ENCODE measurements around the gene VAMP4.

VAMP4 gene, protein sequence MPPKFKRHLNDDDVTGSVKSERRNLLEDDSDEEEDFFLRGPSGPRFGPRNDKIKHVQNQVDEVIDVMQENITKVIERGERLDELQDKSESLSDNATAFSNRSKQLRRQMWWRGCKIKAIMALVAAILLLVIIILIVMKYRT

DNA sequence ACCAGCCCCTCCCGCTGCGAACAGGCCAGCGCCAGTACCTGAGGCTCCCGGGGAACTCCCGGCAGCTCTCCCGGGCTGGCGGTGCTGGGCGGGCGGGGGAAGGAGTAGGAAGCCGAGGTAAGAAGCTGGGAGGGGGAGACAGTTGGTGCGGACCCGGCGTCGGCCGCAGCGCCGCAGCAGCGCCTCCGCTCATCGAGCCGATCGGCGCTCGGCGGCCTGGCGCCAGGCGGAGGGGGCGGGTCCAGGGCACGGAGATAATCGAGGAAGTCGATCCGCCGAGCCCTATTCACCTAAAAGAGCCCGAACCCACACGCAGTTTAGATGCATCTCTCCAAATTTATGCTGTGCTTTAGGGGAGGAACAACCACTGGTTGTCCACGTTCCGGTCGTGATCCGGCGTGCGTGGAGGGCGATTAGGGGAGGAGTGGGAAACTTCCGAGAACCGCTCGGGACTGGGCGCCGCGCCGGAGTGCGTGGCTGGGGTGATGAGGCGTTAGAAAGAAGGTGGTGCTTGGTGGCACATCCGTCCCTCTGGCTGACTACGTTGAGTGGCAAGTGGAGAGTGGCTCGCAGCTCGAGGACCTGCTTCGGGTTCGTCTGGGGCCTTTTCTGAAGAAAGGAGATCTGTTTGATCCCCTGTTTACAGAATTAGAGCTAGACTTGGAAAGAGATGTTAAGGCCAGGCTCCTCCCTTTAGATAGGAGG, at the start of gene VAMP4:
TSS of gene VAMP4 (minus strand) at position 194 of the 705 bp plus-strand sequence. CDS start 3,651 bp downstream, outside the sequence.
- peak; percentile 95 for DNase-seq

DNA sequence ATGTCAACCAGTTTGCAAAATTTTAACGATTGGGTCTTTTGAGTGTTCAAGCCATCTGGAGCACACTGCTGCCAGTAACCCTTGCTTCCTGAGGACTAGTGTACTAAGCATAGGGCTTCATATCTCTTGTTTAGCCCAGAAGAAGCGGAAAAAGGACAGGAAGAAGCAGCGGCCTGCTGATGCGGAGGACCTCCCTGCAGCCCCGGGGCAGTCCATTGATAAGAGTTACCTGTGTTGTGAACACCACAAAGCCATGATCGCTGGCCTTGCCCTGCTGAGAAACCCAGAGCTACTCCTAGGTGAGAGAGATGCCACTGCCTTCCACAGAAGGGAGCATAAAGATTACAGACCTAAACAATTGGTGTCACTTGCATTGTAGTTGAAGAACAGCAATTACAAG, 48.5 kb upstream of the VAMP4 start:
- DNase-seq = no peak

DNA sequence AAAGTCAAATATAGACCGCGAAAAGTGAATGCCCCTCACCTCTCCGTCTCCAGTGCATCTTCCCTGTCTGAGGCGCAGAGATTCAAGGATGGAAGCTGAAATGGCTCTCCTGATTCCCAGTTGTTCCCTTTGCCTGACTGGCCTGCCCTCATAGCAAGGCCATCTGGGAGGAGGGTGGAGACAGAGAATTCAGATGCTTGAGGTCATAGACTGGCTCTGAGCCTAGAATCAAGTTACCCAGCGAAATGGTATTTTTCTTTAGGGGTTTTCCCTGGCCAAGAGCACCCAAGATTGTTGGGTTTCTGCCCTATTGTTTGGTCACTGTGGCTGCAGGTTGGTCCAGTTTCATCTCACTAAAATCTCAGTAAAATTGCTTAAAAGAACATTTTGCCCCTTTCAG, 46.8 kb upstream of the VAMP4 start:
- no peak for DNase-seq

DNA sequence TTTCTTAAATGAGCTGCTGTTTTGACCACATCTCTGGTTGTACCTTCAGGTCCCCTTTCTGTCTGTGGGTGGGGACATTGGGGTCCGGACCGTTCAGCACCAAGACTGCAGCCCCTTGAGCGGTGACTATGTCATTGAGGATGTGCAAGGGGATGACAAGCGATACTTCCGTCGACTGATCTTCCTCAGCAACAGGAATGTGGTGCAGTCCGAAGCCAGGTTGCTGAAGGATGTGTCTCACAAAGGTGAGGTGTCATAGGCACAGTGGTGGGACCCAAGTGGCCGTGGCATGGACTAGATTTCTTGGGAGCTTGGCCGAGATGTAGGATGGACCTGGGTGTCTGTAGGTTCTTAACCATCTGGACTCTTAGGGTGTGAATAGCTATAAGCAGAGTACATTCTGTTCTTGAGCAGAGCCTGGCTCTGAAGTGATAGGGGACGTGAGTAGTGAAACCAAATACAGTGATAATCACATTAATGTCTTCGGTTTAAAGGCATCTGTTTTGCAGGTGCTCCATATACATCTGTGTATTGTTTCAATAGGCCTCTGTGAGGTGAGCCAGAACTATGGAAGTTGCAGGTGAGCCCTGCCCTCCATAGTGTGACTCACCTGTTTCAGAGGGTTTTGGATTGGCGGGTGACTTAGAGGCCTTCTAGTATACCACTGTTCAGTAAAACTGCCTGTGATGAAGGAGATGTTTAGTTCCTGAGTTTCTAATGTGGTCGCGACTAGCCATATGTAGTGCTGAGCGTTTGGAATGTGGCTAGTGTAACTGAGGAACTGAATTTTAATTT, 46.0 kb upstream of the VAMP4 start:
- DNase-seq = no peak

DNA sequence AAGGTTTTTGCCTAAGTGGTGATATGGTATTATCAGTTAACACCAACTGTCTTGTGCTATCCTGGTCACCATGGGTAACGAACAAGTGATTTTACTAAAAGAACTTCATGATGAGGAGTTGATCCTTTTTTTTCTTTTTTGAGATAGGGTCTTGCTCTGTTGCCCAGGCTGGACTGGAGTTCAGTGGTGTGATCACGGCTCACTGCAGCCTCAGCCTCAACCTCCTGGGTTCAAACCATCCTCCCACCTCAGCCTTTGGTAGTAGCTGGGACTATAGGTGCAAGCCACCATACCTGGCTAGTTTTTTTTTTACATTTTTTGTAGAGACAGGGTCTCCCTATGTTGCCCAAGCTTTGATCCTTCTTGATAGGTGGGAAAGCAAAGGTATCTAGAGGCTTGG, 44.7 kb upstream of the VAMP4 start:
- DNase-seq = no peak

DNA sequence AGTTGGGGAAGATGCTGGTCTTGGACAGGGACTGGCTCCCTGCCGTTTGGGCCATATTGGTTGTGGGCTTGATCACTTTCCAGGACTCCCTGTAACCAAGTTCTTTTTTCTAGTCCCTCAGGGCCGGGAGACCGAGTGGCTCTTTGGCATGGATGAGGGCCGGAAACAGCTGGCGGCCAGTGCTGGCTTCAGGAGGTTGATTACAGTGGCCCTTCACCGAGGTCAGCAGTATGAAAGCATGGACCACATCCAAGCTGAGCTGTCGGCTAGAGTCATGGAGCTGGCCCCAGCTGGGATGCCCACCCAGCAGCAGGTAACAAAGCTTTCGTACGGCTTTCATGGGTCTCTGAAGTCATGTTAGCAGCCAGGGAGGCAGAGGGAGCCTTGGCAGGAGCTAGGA, 43.9 kb upstream of the VAMP4 start:
- no peak for DNase-seq

DNA sequence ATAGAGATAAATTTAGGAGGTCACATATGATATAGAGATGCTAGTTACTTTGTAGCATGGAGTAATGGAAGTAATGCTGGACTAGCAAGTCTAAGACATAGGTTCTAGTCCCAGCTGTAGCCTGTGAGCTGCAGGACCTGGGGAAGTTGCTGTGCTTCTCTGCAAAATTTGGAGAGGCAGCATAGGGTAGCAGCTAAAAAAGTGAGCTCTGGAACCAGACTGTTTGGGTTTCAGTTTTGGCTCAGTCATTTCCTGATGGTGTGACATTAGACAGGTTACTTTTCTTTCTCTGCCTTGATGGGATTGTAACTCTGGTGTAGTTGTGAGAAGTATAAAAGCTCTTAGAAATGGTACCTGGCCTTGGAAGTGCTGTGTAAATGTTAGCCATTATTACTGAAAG, 42.9 kb upstream of the VAMP4 start:
- no peak for DNase-seq

DNA sequence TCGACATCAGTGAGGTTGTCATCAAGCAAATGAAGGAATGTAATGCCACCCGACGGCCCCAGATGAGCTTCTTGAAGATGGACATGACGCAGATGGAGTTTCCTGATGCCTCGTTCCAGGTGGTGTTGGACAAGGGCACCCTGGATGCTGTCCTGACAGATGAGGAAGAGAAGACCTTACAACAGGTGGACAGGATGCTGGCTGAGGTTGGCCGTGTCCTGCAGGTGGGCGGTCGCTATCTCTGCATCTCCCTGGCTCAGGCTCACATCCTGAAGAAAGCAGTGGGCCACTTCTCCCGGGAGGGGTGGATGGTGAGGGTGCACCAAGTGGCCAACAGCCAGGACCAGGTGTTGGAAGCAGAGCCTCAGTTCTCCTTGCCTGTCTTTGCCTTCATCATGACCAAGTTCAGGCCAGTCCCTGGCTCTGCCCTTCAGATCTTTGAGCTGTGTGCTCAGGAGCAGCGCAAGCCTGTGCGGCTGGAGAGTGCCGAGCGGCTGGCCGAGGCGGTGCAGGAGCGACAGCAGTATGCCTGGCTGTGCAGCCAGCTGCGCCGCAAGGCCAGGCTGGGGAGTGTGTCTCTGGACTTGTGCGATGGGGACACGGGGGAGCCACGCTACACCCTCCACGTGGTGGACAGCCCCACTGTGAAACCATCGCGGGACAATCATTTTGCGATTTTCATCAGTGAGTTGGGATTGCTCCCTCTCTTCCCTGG, 42.1 kb upstream of the VAMP4 start:
- DNase-seq = no peak

DNA sequence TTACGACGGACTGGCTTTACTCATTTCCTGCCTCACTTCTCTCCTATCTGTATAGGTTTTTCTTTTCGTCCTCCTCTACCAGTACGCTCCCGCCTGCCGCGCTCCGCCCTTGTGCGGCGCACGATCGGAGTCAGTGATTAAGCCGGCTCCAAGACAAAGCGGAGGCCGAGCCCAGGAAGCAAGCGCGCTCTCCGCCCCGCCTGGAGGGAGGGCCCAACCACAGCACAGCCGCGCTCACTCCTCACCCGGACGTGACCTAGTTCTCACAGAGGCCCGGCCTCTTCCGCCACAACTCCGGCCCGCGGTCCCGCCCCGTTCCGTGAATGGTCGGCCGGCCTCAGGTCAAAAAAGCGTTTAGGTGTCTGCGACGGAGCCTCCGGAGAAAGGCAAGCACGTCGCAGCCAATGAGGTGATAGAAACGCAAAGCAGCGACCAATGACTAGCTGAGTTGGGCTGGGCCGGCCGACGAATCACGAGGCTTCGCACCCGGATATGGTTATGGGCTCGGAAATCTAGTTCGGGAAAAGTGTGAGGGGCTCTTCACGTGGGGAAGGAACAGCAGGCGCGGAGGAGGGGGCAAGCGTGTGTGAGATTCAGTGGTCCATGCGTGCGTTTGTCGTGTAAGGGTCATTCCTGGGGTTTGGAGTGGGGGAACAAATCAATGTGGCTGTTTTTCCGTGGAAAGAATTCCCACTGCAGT, 39.5 kb upstream of the VAMP4 start, which contains the start of gene METTL13:
TSS of gene METTL13 (plus strand) at position 485 of the 700 bp plus-strand sequence. CDS start 308 bp downstream, outside the sequence.
- peak; percentile 99 for DNase-seq

DNA sequence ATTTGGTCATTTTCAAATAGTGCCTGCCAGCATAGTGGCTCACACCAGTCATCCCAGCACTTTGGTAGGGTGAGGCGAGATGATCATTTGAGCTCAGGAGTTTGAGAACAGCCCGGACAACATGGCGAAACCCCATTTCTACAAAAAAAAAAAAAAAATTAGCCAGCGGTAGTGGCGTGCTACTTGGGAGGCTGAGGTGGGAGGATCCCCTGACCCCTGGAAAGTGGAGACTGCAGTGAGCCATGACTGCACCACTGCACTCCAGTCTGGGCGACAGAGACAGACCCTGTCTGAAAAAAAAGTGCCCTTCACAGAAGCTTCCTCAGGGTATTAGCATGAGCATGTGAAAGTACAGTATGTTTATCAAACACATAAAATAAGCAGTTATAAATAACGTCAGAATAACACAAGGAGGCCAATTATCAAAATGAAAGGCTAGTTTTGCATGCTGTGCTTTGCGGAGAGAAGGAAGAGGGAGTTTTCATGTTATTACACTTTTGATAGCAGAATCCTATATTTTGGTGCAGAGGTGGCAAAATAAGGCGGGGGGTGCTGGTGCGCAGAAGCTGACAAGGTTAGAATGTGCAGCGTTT, 38.8 kb upstream of the VAMP4 start:
- no peak for DNase-seq

DNA sequence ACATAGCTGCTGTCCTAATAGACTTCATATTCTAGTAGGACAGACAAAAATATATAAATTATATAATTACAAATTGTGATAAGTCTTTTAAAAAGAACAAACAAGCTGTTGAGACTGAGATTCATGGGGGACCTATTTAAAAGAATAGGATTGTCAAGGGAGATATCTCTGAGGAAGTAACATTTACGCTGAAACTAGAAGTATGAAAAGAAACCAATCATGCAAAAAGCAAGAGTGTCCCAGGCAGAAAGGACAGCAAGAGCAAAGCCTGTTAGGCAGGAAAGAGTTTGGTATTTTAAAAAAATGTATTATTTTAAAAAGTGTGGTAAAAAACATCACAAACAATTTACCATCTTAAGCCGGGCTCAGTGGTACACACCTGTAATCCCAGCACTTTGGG, 30.4 kb upstream of the VAMP4 start:
- DNase-seq = no peak

DNA sequence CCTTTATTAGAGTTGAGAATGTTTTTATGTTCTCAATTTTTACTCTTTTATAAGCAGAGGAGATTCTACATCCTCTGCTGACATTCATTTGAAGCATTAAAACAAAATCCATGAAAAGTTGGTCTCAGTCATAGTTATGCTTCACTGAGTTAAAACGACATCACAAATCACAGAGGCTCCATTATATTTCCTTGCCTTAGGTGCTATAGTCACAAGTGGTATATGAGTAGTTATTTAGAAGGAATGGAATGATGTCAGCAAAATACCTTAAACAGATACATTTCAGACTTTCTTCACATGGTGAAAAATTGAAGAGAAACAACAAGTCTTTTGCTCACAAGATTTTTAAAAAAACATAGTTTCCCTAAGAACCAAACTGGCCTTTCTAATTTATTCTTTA, 27.9 kb upstream of the VAMP4 start:
- DNase-seq = no peak

DNA sequence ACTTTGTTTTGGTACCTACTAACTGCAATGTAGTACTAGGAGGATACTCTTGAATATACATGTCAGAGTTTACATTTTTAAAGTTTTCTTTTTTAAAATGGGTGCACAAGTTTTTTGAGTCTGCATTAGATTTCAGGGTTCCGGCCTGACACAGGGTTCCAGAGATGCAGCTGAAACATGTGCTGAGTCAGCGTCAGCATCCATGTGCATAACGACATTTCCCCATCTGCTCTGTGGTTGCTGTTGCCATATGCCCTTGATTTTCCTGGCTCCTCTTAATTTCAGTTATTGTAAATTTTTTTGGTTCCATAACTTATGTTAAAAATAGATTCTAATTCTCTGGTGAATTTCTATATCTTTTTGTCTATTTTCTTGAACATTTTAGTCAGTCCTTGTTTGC, 27.3 kb upstream of the VAMP4 start:
- no peak for DNase-seq

DNA sequence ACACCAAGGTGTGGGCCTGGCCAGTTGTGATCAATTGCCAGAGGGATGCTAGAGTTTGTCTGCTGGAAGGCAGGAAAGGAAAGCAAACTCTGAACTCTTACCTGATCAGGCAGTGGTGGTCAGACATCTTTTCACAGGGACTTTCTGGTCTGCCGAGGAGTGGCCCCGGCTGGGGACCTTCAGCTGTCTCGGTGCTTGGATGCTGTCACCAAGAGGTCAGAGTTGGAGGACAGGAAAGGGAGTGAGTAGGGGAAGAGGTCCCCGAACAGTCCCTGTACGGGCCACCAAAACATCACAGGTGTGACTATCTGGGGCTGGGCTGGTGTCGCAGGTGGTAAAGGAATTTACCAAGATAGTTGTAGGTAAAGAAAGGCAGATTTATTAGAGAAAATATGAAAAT, 21.9 kb upstream of the VAMP4 start:
- DNase-seq = no peak

DNA sequence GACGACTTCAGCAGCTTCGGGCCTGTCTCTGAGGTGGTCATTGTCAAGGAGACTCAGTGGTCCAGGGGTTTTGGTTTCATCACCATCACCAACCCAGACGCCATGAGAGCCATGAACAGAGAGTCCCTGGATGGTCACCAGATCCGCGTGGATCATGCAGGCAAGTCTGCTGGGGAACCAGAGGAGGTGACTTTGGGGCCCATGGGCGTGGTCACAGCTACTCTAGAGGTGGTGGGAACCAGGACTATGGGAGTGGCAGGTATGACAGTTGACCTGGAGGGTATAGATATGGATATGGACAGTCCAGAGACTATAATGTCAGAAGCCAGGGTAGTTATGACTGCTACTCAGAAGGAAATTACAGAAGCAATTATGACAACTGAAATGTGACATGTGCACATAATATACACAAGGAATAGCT, 20.3 kb upstream of the VAMP4 start:
- no peak for DNase-seq

DNA sequence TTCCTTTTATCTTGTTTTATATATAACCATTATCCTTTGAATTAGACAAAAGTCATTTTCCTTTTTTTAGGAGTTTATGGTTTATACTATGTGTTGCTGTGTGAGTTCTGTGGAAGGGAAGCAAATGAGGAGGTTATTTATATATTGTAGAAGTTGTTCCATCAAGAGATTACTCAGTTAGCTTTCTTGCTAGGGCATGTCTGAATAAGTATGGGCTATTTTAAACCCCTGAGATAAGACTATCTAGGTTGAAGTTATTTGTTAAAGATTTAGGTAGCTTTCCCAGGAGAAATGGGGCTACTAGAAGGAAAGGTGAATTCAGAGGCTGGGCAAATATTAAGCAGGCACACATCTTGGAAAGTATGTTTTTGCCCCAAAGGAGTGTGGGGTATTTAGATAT, 16.1 kb upstream of the VAMP4 start:
- no peak for DNase-seq

DNA sequence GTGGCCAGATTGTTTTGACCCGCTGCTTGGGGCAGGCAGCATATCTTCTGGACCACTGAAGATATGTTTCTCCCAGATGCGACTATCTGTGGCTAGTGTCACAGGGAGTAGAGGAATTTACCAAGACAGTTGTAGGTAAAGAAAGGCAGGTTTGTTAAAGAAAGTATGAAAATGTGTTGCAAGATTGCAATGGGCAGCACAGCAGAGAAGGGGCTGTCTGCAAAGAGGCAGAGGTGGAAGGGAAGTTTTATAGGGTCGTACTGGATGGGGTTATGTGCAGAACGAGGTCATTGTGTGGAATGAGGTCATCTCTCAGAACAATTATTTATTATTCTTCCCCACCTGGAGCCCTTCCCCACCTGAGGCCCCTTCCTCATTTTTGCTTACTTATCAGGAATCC, 15.0 kb upstream of the VAMP4 start:
- DNase-seq = no peak

DNA sequence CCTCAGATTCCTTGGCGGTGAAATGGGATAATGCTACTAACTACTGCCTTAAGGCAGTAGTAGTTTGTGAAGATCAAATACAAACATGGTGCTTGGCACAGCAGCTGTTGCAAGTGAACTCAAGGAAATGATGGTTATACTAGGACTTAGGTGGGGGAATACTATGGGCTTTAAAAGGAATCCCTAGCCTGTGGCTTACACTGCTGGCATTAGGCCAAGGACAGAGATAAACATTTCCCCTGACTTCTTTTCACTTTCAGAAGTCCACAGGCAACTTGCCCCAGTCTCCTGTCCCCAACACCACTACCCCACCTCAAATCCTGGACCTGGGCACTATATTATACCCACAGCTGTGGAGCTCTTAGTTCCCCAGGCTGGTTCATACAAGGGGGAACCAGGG, 13.1 kb upstream of the VAMP4 start:
- no peak for DNase-seq

DNA sequence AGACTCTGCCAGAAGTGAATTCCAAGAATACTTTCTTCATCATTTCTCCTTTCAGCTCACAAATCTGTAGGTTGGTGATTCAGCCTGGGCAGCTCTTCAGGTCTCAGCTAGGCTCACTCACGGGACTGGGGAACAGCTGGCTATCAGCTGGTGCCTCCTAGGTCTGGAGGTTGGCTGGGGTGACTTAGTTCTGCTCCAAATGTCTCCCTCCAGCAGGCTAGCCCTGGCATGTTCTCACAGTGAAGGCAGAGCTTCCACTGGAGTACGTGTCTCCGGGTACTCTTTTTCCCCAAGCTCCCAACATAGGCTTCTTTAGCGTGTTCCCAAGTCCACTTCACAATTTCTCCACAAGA, 12.5 kb upstream of the VAMP4 start:
- DNase-seq = no peak

DNA sequence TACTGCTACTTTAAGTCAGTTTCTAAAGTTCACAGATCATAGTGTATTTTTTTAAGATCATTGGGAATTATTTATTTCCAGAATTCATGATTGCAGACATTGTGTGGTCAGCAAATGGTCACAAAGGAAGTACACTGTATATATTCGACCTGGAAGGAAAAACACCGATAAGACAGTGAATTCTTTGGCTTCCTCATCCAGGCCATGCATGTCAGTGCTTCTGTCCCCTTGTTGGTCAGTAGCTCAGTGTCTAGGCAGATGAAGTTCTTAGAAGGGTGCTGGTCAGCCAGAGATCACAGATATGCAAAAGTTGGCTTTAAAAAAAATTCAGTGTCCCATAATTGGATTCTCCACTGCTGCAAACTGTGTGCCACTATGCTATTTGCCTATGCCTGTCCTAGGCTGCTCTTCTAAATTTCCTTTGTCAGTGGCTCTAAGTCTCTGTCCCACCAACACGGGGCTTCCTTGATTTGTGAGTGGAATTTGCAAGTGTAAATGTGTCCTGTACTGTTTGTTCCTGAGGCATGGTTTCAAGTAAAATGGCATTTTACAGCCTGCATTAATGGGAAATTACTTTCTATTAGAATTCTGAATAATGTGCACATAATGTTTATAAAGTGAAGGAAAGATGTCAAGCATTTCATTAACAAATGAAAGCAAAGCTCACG, 12.0 kb upstream of the VAMP4 start:
- no peak for DNase-seq

DNA sequence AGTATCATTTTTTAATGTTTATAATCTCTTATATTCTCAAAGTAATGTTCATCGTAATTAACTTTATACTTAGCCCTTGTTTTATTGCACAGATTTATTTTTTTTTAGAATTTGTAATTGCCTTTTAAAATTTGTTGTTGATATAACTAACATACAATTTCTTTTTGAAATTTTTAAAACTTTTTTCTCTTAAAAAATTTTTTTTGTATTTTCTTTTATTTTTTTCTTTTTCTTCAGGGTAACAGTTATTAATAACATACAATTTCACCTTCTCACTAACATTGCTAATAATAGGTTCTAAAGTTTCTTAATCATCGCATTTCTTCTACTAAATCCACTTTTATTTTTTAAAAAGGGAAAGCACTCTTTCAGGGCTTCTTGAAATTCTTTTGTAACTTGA, 11.3 kb upstream of the VAMP4 start:
- no peak for DNase-seq

DNA sequence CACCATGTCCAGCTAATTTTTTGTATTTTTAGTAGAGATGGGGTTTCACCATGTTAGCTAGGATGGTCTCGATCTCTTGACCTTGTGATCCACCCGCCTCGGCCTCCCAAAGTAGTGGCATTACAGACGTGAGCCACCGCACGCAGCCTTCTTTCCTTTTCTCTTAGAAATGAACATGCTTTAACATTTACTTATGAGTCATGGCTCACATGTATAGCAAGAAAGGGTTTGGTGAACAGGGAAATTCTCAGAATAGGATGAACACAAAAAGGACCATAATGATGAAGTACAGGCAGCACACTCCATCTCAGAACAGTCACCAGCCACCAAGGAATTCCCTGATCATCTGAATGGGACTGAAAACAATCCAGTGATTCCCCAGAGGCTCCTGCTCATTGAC, 9.4 kb upstream of the VAMP4 start:
- DNase-seq = no peak
